NK-92 (cell line): ENCODE data around the gene ARL15.

Experiments
- DNase-seq: peaks from one replicate; lab custom pipeline; 2025; ENCODE audit not compliant: unreplicated experiment; lab: John Stamatoyannopoulos, UW

The ARL15 gene

DNA sequence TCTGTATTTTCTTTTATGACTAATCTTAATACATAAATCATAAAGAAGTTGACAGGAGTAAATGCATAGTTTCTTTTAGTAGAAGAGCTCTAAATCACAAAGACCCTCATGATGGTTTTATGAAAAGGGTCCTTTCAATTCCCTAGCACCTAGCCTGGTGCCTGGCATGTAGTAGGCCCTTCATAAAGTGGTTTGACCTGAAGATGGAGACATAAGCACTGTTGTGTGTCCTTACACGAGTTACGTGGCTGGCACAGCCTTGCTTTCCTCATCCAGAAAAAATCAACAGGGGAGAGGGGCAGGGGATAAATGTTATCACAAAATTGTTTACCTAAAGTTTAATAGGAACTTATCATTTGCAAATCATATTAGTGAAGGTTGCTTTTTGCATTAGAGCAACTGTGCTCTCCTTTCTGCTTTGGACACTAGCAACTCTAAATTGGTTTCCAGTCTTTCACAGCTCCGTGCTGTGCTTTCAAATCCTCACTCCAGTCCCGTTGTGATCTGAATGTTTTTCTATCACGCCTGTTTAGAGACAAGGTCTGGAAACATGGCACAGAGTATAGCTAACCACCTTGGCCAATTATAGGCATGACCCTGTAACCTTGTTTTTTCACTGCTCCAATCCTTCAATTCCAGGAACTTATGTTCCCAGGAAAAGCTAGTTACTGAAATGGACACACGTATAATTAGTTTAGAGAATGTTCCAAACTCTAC, 55.7 kb downstream of the ARL15 start:
- no peak for DNase-seq

DNA sequence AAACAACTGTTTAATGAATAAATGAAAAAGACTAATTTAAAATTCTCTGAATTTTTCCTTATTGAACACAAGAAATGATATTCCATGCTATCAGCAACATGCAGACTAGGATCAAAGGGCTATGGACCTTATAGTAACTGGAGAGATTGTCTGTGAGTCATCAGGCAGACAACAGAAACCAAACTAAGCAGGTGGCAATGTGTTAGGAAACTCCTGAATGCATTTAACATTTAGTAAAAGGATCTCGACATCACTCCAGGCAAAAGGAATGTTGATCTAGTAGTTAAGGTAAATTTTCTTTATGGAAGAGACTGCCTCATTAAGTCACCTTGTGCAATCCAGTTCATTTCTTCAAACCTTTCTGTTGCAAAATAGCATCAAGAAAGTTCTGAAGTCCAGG, 58.4 kb downstream of the ARL15 start:
- DNase-seq: no peak

DNA sequence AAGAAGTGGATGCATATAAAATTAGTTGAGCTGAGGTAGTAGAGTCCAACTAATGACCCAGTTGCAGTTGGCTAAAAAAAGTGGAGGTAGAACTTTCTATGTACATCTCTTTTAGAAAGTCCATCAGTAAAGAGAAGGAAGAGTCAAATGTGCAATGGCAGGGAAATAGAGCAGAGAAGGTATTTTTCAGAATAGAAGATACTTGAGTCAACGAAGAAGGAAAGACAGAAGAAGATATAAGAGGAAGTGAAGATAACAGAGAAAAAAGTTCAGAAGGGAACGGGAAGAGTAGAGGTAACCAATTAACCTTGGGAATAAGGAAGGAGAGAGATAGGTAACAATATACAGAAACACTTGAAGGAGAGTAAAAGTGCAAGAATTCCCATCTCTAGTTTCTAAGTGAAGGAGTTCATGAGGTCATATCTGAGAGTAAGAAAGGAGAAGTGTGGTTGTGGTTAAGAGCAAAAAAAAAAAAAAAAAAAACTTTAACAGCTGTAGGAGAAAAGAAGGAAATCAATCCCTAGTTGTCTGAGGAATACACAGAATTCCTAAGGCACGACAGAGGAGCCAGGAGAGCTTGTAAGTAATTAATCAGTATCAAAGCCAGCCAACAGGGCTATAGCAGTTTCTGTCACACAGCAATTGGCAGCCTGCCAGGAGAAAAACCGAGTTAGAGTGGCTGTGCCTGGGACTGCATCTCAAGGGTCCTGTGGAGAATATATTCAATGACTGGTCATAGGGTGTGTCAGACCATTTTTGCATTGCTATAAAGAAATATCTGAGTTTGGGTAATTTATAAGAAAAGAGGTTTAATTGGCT, 61.0 kb downstream of the ARL15 start:
- no peak for DNase-seq

DNA sequence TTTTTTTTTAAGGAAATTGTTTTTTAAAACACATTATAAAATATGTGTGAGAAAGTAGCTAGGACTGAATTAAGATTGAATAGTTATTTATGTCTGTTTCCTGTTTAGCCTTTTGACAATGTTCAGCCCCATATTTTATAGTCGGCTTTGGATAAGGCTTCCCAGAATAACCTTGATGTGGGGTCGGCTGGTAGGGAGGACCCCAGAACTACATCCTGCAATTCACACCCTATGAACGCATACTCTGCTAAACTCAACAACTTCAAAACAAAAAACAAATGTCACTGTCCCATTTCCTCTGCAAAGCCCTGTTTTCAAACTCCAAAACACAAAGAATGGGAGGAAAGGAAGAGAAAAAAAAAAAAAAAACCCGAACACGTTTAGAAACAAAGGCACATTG, 63.1 kb downstream of the ARL15 start:
- DNase-seq: no peak

DNA sequence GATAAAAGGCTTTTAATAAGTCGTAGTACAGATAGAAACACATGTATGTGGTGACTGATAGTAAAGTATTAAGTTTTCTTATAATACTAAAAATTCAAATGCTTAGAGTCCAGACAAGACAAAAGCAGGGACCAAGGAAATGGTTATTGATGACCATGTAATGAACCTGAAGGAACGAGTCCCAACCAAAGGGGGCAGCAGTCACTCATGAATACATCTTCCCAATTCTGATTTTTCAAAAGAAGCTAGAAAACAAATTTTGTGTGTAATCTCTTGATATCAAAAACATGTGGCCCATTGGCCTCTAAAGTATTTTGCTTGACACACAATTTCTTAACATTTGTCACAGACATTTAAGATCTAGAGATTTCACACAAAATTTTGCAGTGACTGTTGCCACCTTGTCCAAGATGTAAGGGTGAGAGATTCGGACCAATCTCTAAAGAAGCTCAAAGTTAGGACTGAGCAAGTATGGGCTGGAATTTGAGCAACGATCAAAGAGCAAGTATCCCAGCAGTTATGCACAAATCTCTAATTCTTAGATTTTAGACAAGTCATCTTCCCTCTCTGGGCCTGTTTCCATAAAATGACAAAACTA, 66.8 kb downstream of the ARL15 start:
- DNase-seq: no peak

DNA sequence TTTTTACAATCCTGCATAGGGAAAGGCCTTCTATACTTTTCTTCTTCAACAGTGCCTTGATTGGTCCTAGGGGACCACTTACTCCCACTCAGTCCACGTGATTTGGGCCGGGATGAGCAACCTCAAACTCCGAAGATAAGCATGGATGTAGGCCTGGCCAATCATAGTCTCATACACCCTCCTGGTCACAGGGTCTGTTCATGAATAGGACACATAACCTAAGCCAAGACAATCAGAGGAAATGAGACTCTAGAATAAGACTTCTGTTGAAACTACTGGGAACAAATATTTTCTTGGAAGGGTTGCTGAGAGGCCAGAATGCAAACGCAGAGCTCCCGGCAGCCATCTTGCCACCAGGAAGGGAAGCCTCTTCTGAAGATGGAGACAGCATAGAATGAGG, 68.1 kb downstream of the ARL15 start:
- no peak for DNase-seq

DNA sequence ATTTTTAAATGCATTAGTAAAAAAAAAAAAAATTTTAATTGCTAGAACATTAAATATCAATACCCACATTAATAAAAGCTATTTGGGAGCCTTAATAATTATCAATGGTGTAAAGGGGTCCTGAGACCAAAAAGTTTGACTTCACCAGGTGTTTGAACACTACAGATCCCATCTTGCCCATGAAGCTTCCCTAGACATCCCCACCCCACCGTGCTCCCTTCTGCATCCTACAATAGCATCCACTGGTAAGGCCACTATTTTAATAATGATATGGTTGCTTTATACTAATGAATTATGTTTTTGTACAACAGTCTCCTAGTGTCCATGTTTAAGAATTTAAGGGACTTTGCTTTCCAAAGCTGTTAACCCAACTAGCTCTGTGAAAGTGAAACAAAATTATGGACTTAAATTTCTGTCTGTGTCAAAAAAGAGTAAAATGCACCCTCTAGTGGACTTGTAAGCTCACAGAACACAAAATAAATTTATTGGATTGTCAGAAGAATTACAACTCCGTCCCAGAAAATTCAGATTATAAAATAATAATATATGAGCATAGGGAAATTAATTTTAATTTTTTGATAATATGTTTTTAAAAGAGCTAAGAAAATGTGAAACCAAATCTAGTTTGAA, 76.0 kb downstream of the ARL15 start:
- DNase-seq: no peak

DNA sequence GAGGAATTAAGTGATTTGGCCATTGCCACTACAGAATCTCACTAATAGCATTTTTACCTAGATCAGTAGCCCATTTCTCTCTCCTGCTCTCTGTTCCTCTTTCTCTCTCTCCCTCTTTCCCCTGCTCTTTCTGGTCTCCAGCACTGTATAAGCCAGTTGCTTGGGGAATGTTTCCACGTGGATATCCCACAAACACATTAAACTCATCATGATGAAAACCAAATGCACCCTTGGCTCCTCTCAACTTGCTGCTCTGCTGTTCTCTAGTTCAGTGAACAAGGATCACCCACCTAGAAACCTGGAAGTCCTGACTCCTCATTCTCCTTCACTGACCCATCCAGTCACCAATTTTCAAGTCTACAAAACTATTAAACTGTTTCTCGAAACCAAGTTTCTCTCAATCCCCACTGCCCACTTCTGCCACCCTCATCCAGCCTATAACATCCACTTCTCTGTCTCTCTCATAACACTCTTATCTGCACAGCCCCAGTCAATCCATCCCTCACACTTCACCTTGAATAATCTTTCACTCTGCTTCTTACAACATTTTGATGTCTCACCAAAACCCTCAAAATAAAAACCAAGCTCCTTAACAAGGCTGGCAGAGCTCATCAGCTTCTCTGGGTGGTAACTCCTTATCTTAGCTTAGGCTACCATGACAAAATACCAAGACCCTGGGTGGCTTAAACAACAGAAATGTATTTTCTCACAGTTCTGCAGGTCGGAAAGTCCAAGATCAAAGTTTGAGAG, 79.3 kb downstream of the ARL15 start:
- no peak for DNase-seq

DNA sequence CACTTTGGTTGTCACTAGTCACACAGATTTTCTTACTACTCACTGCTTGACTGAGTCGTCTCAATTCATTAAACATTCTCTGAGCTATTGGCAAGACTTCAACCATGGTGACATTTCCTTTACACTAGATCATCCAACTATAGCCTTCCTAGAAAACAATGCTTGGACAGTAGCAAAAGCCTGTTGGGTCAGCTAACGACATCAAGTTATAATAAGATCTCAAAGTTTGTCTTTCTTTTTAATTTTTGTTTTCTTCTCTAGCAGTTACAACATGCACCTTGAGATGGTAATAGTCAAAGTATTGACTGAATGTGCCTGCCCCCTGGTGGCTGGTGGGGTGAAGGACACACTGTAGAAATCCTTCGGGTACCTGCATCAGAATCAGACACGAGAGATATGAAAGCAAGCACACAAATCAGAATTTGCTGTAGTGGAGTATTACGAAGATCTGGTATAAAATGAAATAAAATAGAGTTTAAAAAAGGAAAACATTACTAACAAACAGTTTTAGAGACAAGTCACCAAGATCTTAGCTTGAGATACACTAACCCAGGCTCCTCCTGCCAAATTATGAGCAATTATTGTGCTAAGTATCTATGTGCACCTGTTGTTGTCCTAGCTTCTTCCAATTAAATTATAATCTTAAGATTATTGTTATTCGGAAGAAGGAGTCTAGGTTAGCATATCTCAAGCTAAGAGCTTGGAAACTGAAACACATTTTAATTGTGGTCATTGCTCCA, 81.2 kb downstream of the ARL15 start:
- no peak for DNase-seq

DNA sequence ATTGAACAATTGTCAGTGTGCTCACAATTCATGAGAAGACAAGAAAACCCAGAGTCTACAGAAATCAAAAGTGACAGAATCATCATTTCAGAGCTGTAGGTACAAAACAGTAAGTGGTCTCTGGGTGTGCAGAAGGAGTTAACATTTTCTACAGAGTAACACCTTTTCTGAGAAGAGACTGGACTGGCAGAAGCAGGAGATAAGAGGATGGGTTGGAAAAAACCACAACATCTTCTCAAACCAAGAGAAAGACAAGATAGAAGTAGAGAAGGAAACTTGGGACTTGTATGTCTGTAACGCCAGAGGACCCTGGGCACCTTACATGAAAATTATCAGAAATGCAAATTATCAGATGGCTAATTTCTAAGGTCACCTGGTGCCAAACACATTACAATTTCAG, 82.6 kb downstream of the ARL15 start:
- no peak for DNase-seq

DNA sequence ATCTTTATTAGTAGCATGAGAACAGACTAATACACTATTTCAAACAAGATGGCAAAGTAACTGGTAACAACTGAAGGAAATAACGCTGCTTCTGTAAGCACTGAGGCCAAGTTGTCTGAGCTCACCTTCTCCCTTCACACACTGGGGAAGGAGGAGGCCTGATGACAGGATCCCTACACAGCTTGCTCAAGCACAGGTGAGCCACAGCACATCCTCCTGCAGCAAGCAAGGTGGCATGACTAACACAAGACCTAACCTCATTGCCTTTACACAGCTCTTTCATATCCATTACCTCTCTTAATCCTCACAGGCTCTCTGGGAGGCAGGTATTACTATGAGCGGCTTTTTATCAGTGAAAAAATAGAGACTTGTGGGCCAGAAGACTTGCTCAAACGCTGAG, 83.3 kb downstream of the ARL15 start:
- DNase-seq: no peak

DNA sequence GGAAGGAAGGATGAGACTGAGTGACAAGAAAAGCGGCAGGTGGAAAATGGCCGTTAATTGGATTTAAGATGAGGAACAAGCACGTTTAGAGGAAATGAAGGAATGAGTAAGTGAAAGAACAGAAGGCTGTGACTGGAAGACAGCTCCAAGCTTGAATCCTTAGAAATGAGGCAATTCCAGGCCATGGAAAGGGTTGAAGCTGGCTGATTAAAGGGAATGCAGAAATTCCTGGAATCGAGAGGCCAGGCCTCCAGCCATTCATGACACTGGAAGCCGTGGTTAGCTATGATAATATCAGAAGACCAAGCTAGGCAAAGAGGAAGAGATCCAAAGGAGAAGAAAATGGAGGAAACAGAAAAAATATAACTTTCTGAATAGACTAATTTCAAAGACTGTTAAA, 84.2 kb downstream of the ARL15 start:
- no peak for DNase-seq

DNA sequence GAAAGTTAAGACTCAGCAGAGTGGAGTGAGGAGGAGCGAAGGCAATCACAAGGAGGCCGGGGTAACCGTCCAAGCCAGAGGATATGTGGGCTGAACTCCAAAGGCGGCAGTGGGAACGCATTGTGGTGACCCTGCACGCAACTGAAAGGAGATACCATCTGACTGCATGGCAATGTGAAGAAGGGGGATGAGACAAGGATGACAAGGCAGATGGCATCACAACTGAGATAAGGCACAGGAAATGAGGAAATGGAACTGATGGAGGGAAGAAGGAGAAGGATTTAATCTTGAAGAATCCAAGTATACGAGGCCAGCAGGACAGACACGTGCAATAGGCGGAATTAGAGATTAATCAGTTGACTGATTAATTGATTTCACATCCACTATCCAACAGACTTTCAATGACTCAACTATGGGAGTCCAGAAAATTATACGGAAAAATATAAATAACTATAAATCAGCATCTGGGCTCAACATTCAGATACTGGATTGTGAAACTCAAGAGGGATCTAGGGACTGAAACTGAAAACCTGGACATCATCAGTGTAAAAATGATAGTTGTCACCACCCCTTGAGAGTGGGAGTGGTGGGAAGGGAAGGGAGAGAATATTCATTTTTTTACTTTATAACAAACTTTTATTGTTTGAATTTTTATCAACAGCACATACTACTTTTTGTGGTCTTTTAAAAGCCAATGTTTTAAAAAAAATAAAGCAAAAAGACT, 86.1 kb downstream of the ARL15 start:
- no peak for DNase-seq

DNA sequence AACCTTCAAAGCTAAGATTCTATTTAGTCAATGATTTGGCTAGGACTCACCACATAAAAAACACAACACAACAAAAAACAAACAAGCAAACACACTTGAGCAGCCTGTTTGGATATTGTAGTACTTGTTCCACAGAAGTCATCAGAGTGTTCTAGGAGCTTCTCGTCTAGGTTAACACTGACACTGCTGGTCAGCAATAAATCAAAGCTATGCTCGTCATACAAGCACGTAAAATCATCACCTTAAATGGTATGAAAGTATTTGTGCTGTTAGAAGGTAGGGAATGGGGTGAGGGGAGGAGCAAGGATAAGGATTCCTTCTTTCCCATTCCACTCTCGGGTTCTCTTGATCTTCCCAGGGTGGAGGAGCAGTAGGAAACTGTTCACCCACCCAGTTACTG, 88.0 kb downstream of the ARL15 start:
- DNase-seq: no peak

DNA sequence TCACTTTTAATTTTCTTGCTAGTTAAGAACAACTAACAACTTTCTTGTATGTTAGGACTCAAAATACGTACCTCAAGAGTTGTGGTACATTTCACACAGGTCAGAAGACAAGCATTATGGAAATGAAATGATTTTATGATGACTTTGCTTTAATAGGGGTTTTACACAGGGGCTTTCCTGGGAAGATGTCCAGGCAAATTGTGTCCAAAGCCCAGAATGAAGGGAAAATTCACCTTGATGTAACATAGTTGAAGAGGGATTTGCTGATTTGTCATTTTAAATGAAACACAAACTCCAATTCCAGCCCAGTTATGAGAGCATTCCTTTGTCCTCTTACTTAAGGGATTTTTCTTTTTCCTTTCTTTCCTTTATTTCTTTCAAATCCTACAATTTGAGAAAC, 89.2 kb downstream of the ARL15 start:
- DNase-seq: no peak

DNA sequence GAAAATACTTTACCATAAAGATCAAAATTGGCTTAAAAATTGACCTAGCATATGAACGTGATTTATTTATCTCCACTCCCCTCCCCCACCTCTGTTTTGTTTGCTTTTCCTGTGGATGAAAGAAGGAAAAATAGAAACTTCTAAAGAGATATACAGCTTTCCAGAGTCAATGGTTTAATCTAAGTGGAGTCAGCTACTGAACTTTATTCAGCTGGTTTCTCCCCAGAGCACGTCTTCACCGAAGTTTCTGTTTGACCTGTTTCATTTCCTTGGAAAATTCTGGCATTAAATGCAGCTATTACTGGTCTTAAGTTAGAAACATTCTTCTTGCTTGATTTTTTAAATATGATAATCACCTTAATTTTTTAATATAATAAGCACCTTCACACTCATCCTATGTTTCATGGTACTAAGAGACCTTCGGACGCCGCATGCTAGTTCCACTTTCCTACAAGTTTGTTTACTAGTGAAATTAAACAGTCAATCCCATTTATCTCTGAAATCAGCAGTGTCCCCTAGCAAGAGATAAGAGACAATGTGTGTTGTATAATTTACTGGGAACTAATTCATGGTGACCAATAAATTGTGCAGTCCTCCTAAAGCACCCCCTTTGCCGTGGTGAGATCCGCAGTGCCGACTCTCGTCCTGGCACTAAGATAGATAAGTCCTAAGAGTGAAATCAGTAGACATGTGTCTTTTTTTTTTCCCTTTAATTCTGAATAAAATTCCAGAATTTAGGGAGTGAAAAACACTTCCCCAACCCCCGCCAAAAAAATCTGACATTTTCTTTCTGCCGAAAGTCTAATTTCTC, 89.9 kb downstream of the ARL15 start:
- no peak for DNase-seq

DNA sequence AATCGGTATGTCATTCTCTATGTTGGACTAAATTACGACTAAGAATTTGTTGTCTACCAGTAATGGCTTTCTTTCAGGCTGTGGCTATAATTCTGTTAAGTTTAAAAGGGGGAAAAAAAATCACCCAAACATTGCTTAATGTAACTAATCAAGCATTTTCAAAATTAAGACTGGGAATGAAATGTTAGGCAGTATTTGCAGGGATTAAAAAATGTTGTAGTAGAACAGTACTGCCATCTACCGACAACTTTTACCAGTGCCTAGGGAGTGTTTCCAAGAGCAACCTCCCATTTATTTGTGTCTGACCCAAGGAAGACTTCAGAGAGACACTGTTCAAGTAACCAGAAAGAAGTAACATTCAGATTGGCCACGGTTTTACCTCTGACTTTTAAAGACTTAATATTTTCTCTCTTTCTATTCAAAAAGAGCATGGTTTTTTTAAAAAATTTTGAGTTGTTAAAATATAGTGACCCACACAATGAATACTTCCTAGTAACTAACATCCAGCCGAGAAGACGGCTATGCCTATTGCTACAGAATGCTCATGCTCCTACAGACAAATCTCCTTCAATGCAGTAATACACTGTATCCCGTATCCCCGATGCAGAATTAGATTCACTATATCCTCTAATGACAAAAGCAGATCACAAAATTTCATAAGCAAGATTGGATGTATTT, 92.4 kb downstream of the ARL15 start:
- no peak for DNase-seq

DNA sequence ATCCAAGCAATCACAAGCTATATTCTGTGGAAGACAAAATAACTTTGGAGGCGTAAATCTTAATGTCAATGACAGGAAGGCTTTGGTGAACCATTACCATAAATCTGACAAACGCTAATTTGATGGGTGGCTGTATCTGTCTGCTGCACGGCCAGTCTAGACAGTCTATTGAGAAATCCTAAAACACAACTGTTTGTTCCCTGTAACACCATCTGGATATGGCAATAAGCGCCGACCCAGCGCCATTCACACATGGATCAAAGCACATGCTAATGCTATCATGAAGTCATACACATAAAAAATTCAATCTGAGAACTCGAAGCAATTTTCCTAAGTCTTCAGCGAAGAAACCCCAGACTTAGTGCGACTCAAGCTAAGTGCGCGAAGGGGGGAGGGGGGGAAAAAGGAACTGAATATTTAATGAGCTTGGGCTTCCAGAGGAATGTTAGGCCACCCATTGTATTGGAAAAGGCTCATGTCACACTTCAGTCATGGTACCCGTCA, 95.1 kb downstream of the ARL15 start:
- DNase-seq: no peak
